Measurements from ENCODE around the gene SPINK9. TPM values are rescaled to one million over a fixed set of nuclear protein-coding genes. Genes with fewer than 3 reads are reported as not detected.

The SPINK9 gene
- total RNA-seq, 1 donor from 2014 or later: not detected

DNA sequence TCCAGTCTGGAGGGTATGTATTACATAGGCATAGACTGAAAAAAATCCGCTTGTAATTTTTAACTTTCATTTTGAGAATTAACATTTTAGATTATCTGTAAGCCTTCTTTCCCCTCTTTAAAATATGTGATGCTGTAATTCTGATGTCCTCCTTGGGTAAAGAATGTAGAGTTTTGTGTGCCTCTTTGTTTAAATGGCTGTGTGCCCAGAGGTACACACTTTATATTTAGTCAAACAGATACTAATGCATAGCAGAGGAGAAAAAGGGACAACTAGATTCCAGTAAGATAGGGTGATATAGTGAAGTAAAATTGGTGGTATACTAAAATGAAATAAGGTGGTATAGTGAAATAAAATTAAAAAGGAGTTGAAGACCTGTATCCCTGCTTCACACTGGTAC, 49.7 kb downstream of the SPINK9 start:
- H3K27me3 Mint-ChIP-seq (ENCODE audit: low read depth): no peaks in the 10 kb centered on the region
- no peaks in the 10 kb centered on the region for H3K36me3 Mint-ChIP-seq (ENCODE audit: low read depth)
- H3K9me3 Mint-ChIP-seq (ENCODE audit: low read depth): no peaks in the 10 kb centered on the region
- no peak for DNase-seq (ENCODE audit: low spot score)
- no peak for TF ChIP-seq CTCF (IDR thresholded peaks at IDR 0.05)
- peak overlapping the region; percentile 92 for H3K27ac Mint-ChIP-seq (ENCODE audit: unreplicated experiment)
- H3K4me3 Mint-ChIP-seq (ENCODE audit: unreplicated experiment): peak overlapping the region; percentile 87
- H3K4me1 Mint-ChIP-seq (ENCODE audit: low read depth): peaks cover 48% of the 10 kb centered on the region

DNA sequence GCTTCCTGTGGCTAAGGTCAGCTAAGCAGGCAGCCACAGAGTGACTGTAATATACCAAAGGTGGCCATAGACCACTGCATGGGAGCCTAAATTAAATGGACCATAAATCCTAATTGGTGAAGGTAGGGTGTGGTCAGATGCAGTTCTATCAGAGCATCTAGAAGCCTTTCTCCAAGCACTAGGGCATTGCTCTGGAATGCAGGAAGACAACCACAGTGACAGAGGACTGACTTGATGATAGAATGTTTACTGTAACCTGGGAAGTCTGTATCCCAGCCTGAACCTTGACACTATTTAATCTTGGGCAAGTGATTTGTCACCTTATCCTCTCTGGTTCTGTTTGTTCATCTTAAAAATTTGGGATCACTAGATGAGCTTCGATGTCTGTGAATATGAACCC, 50.7 kb downstream of the SPINK9 start:
- DNase-seq (ENCODE audit: low spot score): no peak
- TF ChIP-seq CTCF (IDR thresholded peaks at IDR 0.05): no peak
- Mint-ChIP-seq H3K9me3 (ENCODE audit: low read depth) (no peaks in the 10 kb centered on the region), H3K4me3 (ENCODE audit: unreplicated experiment) (no peak overlapping the region), H3K27ac (ENCODE audit: unreplicated experiment) (peak overlapping the region; percentile 10), H3K36me3 (ENCODE audit: low read depth) (no peaks in the 10 kb centered on the region), H3K27me3 (ENCODE audit: low read depth) (no peaks in the 10 kb centered on the region), H3K4me1 (ENCODE audit: low read depth) (peaks cover 54% of the 10 kb centered on the region)

DNA sequence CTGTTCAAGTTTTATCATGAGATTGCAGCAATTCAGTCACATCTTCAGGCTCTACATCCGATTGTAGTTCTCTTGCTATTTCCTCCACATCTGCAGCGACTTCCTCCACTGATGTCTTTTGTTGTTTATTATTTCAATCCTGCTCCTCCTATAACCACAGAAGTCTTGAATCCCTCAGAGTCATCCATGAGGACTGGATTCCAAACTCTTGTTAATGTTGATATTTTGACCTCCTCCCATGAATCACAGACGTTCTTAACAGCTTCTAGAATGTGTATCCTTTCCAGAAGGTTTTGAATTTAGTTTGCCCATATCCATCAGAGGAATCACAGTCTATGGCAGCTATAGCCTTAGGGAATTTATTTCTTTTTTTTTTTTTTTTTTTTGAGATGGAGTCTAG, 52.0 kb downstream of the SPINK9 start:
- DNase-seq (ENCODE audit: low spot score): no peak
- TF ChIP-seq CTCF (IDR thresholded peaks at IDR 0.05): no peak
- Mint-ChIP-seq H3K27ac (ENCODE audit: unreplicated experiment) (no peak overlapping the region), H3K9me3 (ENCODE audit: low read depth) (no peaks in the 10 kb centered on the region), H3K36me3 (ENCODE audit: low read depth) (no peaks in the 10 kb centered on the region), H3K4me1 (ENCODE audit: low read depth) (peaks cover 64% of the 10 kb centered on the region), H3K27me3 (ENCODE audit: low read depth) (no peaks in the 10 kb centered on the region), H3K4me3 (ENCODE audit: unreplicated experiment) (no peak overlapping the region)

GRCh38 chr5:148388696-148389095, 53.3 kb downstream of the SPINK9 start:
- Mint-ChIP-seq H3K9me3 (ENCODE audit: low read depth) (no peaks in the 10 kb centered on the region), H3K4me3 (ENCODE audit: unreplicated experiment) (no peak overlapping the region), H3K27me3 (ENCODE audit: low read depth) (no peaks in the 10 kb centered on the region), H3K4me1 (ENCODE audit: low read depth) (peaks cover 61% of the 10 kb centered on the region), H3K36me3 (ENCODE audit: low read depth) (no peaks in the 10 kb centered on the region), H3K27ac (ENCODE audit: unreplicated experiment) (no peak overlapping the region)
- DNase-seq (ENCODE audit: low spot score): no peak
- no peak for TF ChIP-seq CTCF (IDR thresholded peaks at IDR 0.05)

Other genes starting within 250 kb of the SPINK9 start
- not detected in 3 replicates for gene SPINK14, start 167.0 kb upstream of the SPINK9 start, total RNA-seq
- gene SPINK6, start 132.5 kb upstream of the SPINK9 start, total RNA-seq: not detected in 3 replicates
- gene MARCOL, start 97.0 kb upstream of the SPINK9 start, total RNA-seq: not detected in 3 replicates
- not detected in 3 replicates for gene SPINK13, start 66.8 kb upstream of the SPINK9 start, total RNA-seq
- not detected in 3 replicates for gene SPINK7, start 23.1 kb upstream of the SPINK9 start, total RNA-seq
- gene FBXO38, start 48.4 kb downstream of the SPINK9 start, total RNA-seq: 36.3 to 37.7 TPM (median 37.4 TPM) in 3 replicates

Measured in chondrocyte (in vitro differentiated cells).